BJ (cell line): Measurements from ENCODE around the gene SORCS2. TPM values are rescaled to one million over a fixed set of nuclear protein-coding genes. Genes with fewer than 3 reads are reported as not detected.

Experiments
- CTCF ChIA-PET: fragments of 350-600 bp; formaldehyde crosslinking; extraction: SDS; loops from one replicate; lab custom pipeline; 2021; ENCODE audit warnings: antibody characterized with exemption, inconsistent platforms; lab: Yijun Ruan, JAX
- POLR2A ChIA-PET: fragments of 300-600 bp; sonication (Branson Sonifier 250); formaldehyde crosslinking; extraction: SDS; loops from one replicate; lab custom pipeline; 2021; ENCODE audit warnings: antibody characterized with exemption; lab: Charles Lee
- DNase-seq: peaks from one replicate; pipeline ENCODE4 v3.0.0-alpha.2; 2011; ENCODE audit warnings: low read depth
- H3K27me3 ChIP-seq: 2 replicates; pipeline ENCODE4 v1.6.0; 2011; ENCODE audit warnings: low read length; ENCODE audit not compliant: control insufficient read depth, insufficient read depth
- H3K36me3 ChIP-seq: 2 replicates; pipeline ENCODE4 v1.5.1; 2011; ENCODE audit warnings: low read length; ENCODE audit not compliant: control insufficient read depth, insufficient read depth
- H3K4me3 ChIP-seq: 2 replicates; pipeline ENCODE4 v1.5.1; 2011; ENCODE audit warnings: low read depth, mild to moderate bottlenecking, control low read depth, low read length
- CTCF ChIP-seq: IDR thresholded peaks from 2 replicates; pipeline ENCODE4 v1.5.1; 2011; ENCODE audit warnings: low read depth, mild to moderate bottlenecking, control low read depth, inconsistent platforms, low read length, moderate library complexity; ENCODE audit not compliant: insufficient read depth
- polyA plus RNA-seq: library from polyadenylated mRNA; depleted of rRNA; stranded (reverse); fragments of >200 nt; gene quantifications from 2 replicates; pipeline ENCODE4 v1.2.3, GENCODE V29; 2011

The SORCS2 gene
- polyA plus RNA-seq, 1 experiment, result 0.63 TPM

GRCh38 chr4:7581477-7581876, 389.1 kb downstream of the SORCS2 start:
- Histone ChIP-seq H3K4me3 (no peak overlapping the region), H3K36me3 (no peaks in the 10 kb centered on the region), H3K27me3 (no peaks in the 10 kb centered on the region)
- ChIA-PET CTCF (no interaction called here), POLR2A (no interaction called here)
- TF ChIP-seq CTCF, result no peak
- no peak for DNase-seq

- no peak for DNase-seq
- ChIA-PET POLR2A (no interaction called here), CTCF (no interaction called here)
- H3K27me3 ChIP-seq, result no peaks in the 10 kb centered on the region
- TF ChIP-seq CTCF, result no peak
- H3K4me3 ChIP-seq, result no peak overlapping the region
- H3K36me3 ChIP-seq, result no peaks in the 10 kb centered on the region
Measured at GRCh38 chr4:7582313-7583097, 390.2 kb downstream of the SORCS2 start.

GRCh38 chr4:7584098-7584497, 391.8 kb downstream of the SORCS2 start:
- no peak overlapping the region for H3K4me3 ChIP-seq
- ChIA-PET CTCF (interaction anchor here (1.0 kb wide), 1 partner anchor 16 kb away, joined by 3 read pairs; no protein-coding TSS in a partner anchor), POLR2A (no interaction called here)
- no peaks in the 10 kb centered on the region for H3K36me3 ChIP-seq
- TF ChIP-seq CTCF, result no peak
- DNase-seq, result no peak
- 0 out of 2 replicates have a peak, but pooled peaks cover 2% of the 10 kb centered on the region for H3K27me3 ChIP-seq

GRCh38 chr4:7584606-7585159, 392.3 kb downstream of the SORCS2 start:
- DNase-seq, result no peak
- ChIA-PET CTCF (no interaction called here), POLR2A (no interaction called here)
- Histone ChIP-seq H3K4me3 (no peak overlapping the region), H3K27me3 (0 out of 2 replicates have a peak, but pooled peaks cover 2% of the 10 kb centered on the region), H3K36me3 (no peaks in the 10 kb centered on the region)
- no peak for TF ChIP-seq CTCF

- Histone ChIP-seq H3K36me3 (no peaks in the 10 kb centered on the region), H3K27me3 (0 out of 2 replicates have a peak, but pooled peaks cover 2% of the 10 kb centered on the region), H3K4me3 (no peak overlapping the region)
- TF ChIP-seq CTCF, result no peak
- ChIA-PET CTCF (no interaction called here), POLR2A (no interaction called here)
- no peak for DNase-seq
Measured at GRCh38 chr4:7585768-7586167, 393.4 kb downstream of the SORCS2 start.
